ENCODE results near the gene RANGAP1. TPM values are rescaled to one million over a fixed set of nuclear protein-coding genes. Genes with fewer than 3 reads are reported as not detected.

Gene RANGAP1
- total and polyA plus RNA-seq, 2 of the 4 experiments (the other 2 are of a cell fraction) = 71.2 to 148 TPM

DNA sequence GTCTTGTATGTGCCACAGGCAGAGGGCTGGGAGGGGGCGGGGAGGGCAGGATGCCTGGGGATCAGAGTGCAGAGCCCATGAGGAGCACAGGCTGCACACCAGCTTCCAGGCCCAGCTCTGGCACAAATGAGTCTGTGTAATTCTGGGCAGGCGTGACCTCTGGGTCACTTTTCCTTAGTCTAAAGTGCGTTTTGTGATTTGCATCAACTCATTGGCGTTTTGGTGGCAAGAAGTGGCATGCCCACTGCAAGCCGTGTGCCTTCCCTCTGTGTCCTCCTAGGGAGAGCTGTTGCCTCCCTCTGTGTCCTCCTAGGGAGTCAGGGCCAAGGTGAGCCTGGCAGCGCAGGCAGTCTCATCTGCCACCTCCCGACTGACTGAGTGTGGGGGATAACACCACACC, 62.5 kb downstream of the RANGAP1 start:
- Histone ChIP-seq H2AK5ac (ENCODE audit: low read depth, low read length) (no peak overlapping the region), H4K5ac (ENCODE audit: low read depth, low read length) (no peak overlapping the region), H4K91ac (ENCODE audit: insufficient read depth, low read depth, low read length) (no peak overlapping the region), H3K56ac (ENCODE audit: extremely low read depth, insufficient read depth, low read length) (no peak overlapping the region), H2BK5ac (ENCODE audit: low read depth, low read length, poor library complexity, severe bottlenecking) (no peak overlapping the region), H3K9me3 (ENCODE audit: control insufficient read depth, insufficient read depth, low read length) (no peaks in the 10 kb centered on the region), H3K4me2 (ENCODE audit: low read depth, low read length) (no peak overlapping the region), H4K20me1 (ENCODE audit: insufficient read depth, low read length) (no peaks in the 10 kb centered on the region), H3K4ac (ENCODE audit: low read depth, low read length) (no peak overlapping the region), H2BK20ac (ENCODE audit: low read depth, low read length) (no peak overlapping the region), H3K14ac (replicated peaks; ENCODE audit: low read depth, low read length) (no peak overlapping the region), H4K8ac (ENCODE audit: low read depth in 2 of 2, low read length in 2 of 2) (no peak overlapping the region), H2BK120ac (ENCODE audit: low read depth, low read length) (no peak overlapping the region), H2AFZ (replicated peaks; ENCODE audit: low read length, poor library complexity) (no peak overlapping the region), H3K4me3 (ENCODE audit: insufficient read depth, low read depth, low read length) (no peak overlapping the region), H3K36me3 (ENCODE audit: control insufficient read depth, insufficient read depth, low read length) (peaks cover 58% of the 10 kb centered on the region), H3K27me3 (ENCODE audit: control insufficient read depth, insufficient read depth, low read length) (no peaks in the 10 kb centered on the region), H3K4me1 (ENCODE audit: control insufficient read depth, insufficient read depth, low read length) (no peaks in the 10 kb centered on the region), H2AK9ac (replicated peaks; ENCODE audit: low read depth, low read length, poor library complexity) (peak overlapping the region; percentile 52), H3K9me1 (ENCODE audit: insufficient read depth, low read length) (peaks cover 11% of the 10 kb centered on the region), H3K27ac (ENCODE audit: insufficient read depth, low read length) (no peak overlapping the region), H3K79me1 (ENCODE audit: low read depth in 1 of 2, low read length in 2 of 2) (peaks cover 4 to 5% of the 10 kb centered on the region in 2 experiments; a peak in 2 of 4 replicates), H2BK15ac (ENCODE audit: low read depth, low read length) (no peak overlapping the region), H3K9ac (ENCODE audit: low read depth, low read length) (no peak overlapping the region), H3K23ac (ENCODE audit: low read depth, low read length) (no peak overlapping the region), H3K18ac (ENCODE audit: low read depth, low read length) (no peak overlapping the region)
- 95% methylated on average over 4 of the region's 7 CpGs; no CpG with 5 or more reads in 1 of the 2 experiments for WGBS, 2 experiments (ENCODE audit: extremely low coverage in 2 of 2, insufficient read length in 1 of 2)
- intact Hi-C loops (cut with micrococcal nuclease) = no loop called here
- BruUV-seq (replicated peaks) = no TSS peak
- TF ChIP-seq MAFK (IDR thresholded peaks at IDR 0.05; ENCODE audit: low read depth, low read length) (no peak), NFE2L2 (IDR thresholded peaks at IDR 0.05; ENCODE audit: low read depth, low read length) (no peak), FOS (IDR thresholded peaks at IDR 0.05; ENCODE audit: low read depth, low read length) (no peak), RCOR1 (IDR thresholded peaks at IDR 0.05; ENCODE audit: insufficient replicate concordance, low read length) (no peak), RAD21 (IDR thresholded peaks at IDR 0.05; ENCODE audit: low read length) (no peak), CEBPB (IDR thresholded peaks at IDR 0.05; ENCODE audit: low read depth, low read length) (no peak), MAZ (IDR thresholded peaks at IDR 0.05; ENCODE audit: borderline replicate concordance, low read depth, low read length) (no peak), MXI1 (IDR thresholded peaks at IDR 0.05; ENCODE audit: borderline replicate concordance, low read depth, low read length) (no peak), BHLHE40 (IDR thresholded peaks at IDR 0.05; ENCODE audit: low read depth, low read length) (no peak)
- TF ChIP-seq, protein P1, sequence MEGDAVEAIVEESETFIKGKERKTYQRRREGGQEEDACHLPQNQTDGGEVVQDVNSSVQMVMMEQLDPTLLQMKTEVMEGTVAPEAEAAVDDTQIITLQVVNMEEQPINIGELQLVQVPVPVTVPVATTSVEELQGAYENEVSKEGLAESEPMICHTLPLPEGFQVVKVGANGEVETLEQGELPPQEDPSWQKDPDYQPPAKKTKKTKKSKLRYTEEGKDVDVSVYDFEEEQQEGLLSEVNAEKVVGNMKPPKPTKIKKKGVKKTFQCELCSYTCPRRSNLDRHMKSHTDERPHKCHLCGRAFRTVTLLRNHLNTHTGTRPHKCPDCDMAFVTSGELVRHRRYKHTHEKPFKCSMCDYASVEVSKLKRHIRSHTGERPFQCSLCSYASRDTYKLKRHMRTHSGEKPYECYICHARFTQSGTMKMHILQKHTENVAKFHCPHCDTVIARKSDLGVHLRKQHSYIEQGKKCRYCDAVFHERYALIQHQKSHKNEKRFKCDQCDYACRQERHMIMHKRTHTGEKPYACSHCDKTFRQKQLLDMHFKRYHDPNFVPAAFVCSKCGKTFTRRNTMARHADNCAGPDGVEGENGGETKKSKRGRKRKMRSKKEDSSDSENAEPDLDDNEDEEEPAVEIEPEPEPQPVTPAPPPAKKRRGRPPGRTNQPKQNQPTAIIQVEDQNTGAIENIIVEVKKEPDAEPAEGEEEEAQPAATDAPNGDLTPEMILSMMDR (conservative IDR thresholded peaks at IDR 0.05; ENCODE audit: low read depth, low read length) = no peak
- TF ChIP-seq, protein P2, sequence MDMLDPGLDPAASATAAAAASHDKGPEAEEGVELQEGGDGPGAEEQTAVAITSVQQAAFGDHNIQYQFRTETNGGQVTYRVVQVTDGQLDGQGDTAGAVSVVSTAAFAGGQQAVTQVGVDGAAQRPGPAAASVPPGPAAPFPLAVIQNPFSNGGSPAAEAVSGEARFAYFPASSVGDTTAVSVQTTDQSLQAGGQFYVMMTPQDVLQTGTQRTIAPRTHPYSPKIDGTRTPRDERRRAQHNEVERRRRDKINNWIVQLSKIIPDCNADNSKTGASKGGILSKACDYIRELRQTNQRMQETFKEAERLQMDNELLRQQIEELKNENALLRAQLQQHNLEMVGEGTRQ (IDR thresholded peaks at IDR 0.05; ENCODE audit: low read depth, low read length) = no peak
- TF ChIP-seq, protein P3, sequence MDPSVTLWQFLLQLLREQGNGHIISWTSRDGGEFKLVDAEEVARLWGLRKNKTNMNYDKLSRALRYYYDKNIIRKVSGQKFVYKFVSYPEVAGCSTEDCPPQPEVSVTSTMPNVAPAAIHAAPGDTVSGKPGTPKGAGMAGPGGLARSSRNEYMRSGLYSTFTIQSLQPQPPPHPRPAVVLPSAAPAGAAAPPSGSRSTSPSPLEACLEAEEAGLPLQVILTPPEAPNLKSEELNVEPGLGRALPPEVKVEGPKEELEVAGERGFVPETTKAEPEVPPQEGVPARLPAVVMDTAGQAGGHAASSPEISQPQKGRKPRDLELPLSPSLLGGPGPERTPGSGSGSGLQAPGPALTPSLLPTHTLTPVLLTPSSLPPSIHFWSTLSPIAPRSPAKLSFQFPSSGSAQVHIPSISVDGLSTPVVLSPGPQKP (IDR thresholded peaks at IDR 0.05; ENCODE audit: borderline replicate concordance, low read depth, low read length) = no peak
- ATAC-seq (ENCODE audit: low read depth) (no peak), DNase-seq (no peak)
- in situ Hi-C loops (cut with MboI; ENCODE audit: low sequenced_read_pairs) = no loop called here
- CTCF ChIA-PET = no interaction called here
- POLR2A ChIA-PET (ENCODE audit: unreplicated experiment) = no interaction called here
- dilution Hi-C loops (cut with HindIII; ENCODE audit: low sequenced_read_pairs, unreplicated experiment) = no loop called here
